Neural progenitor cell (in vitro differentiated cells): ENCODE results near the gene CTSL. TPM values are rescaled to one million over a fixed set of nuclear protein-coding genes. Genes with fewer than 3 reads are reported as not detected.
"Not testable (repeated sequence)": the region's sequence is repeated elsewhere in the genome, so short reads cannot be mapped to it uniquely, and the experiment has no call there.

Experiments used
- DNase-seq: peaks from one replicate; pipeline ENCODE4 v3.0.0-alpha.2; 2016; ENCODE audit warnings: low spot score
- H2AFZ ChIP-seq: fragments of 200-600 bp; sonication (generic); replicated peaks from 2 replicates; pipeline ENCODE4 v1.6.1; 2016; ENCODE audit warnings: antibody characterized with exemption
- H3F3A ChIP-seq: fragments of 200-600 bp; sonication (generic); 2 replicates; pipeline ENCODE4 v1.6.1; 2016; ENCODE audit warnings: antibody characterized with exemption, low read depth
- H3K27ac ChIP-seq: fragments of 200-600 bp; sonication (generic); 2 replicates; pipeline ENCODE4 v1.5.1; 2016; ENCODE audit warnings: mild to moderate bottlenecking
- H3K27me3 ChIP-seq: fragments of 200-600 bp; sonication (generic); 2 replicates; pipeline ENCODE4 v1.6.1; 2016; ENCODE audit warnings: mild to moderate bottlenecking, moderate library complexity
- H3K36me3 ChIP-seq: fragments of 200-600 bp; sonication (generic); 2 replicates; pipeline ENCODE4 v1.5.1; 2016
- H3K4me1 ChIP-seq: fragments of 200-600 bp; sonication (generic); 2 replicates; pipeline ENCODE4 v1.6.1; 2016; ENCODE audit warnings: mixed run types
- H3K4me2 ChIP-seq: fragments of 200-600 bp; sonication (generic); 2 replicates; pipeline ENCODE4 v1.6.1; 2016
- H3K4me3 ChIP-seq: fragments of 200-600 bp; sonication (generic); 2 replicates; pipeline ENCODE4 v1.5.1; 2016
- H3K79me2 ChIP-seq: fragments of 200-600 bp; sonication (generic); 2 replicates; pipeline ENCODE4 v1.6.1; 2016; ENCODE audit warnings: low read depth
- H3K9ac ChIP-seq: fragments of 200-600 bp; sonication (generic); 2 replicates; pipeline ENCODE4 v1.6.1; 2016
- H3K9me3 ChIP-seq: fragments of 200-600 bp; sonication (generic); 2 replicates; pipeline ENCODE4 v1.5.1; 2016; ENCODE audit warnings: low read depth
- H4K20me1 ChIP-seq: fragments of 200-600 bp; sonication (generic); 2 replicates; pipeline ENCODE4 v1.6.1; 2016; ENCODE audit warnings: low read depth
- H3K27ac Mint-ChIP-seq: 3 replicates; pipeline ENCODE4 v1.8.0; 2021; ENCODE audit warnings: mixed read lengths
- H3K27me3 Mint-ChIP-seq: 2 replicates; pipeline ENCODE4 v1.8.0; 2022; ENCODE audit warnings: low read depth, mild to moderate bottlenecking, inconsistent platforms, moderate library complexity, mixed read lengths; ENCODE audit not compliant: insufficient read depth
- H3K36me3 Mint-ChIP-seq: 3 replicates; pipeline ENCODE4 v1.8.0; 2021; ENCODE audit warnings: mixed read lengths
- H3K4me1 Mint-ChIP-seq: 3 replicates; pipeline ENCODE4 v1.8.0; 2021; ENCODE audit warnings: mixed read lengths
- H3K4me3 Mint-ChIP-seq: 3 replicates; pipeline ENCODE4 v1.8.0; 2021; ENCODE audit warnings: mild to moderate bottlenecking, moderate library complexity, mixed read lengths
- H3K9me3 Mint-ChIP-seq: 3 replicates; pipeline ENCODE4 v1.8.0; 2020; ENCODE audit warnings: mixed read lengths
- CTCF ChIP-seq: fragments of 200-600 bp; sonication (generic); IDR thresholded peaks from 2 replicates; pipeline ENCODE4 v1.5.1; 2017; ENCODE audit warnings: antibody characterized with exemption, mild to moderate bottlenecking
- EZH2 ChIP-seq: fragments of 200-600 bp; sonication (generic); IDR thresholded peaks from 2 replicates; pipeline ENCODE4 v1.6.1; 2017; ENCODE audit warnings: antibody characterized with exemption, mild to moderate bottlenecking, moderate library complexity
- EZH2phosphoT487 ChIP-seq: fragments of 200-600 bp; sonication (generic); IDR thresholded peaks from 2 replicates; pipeline ENCODE4 v1.6.1; 2017; ENCODE audit warnings: antibody characterized with exemption
- total RNA-seq: library from RNA; depleted of rRNA; stranded (reverse); fragments of >200 nt; gene quantifications from 2 replicates; pipeline ENCODE4 v1.2.3, GENCODE V29; 2015; ENCODE audit warnings: low replicate concordance

Gene CTSL
- total RNA-seq, 1 donor from 2014 or later, result 35.9 TPM

- peaks cover 6% of the 10 kb centered on the region for H3K27me3 Mint-ChIP-seq
These were observed 27.4 kb downstream of the CTSL start for GRCh38 chr9:87753313-87753712.

GRCh38 chr9:87758330-87758729 is 32.4 kb downstream of the CTSL start:
- not testable (repeated sequence) for H3K4me1 Mint-ChIP-seq, H3F3A ChIP-seq, H4K20me1 ChIP-seq, H3K27ac Mint-ChIP-seq, H3K4me3 ChIP-seq, H2AFZ ChIP-seq, H3K27me3 ChIP-seq, H3K4me2 ChIP-seq, H3K9ac ChIP-seq, H3K9me3 ChIP-seq, H3K27me3 Mint-ChIP-seq, H3K27ac ChIP-seq, H3K4me3 Mint-ChIP-seq, DNase-seq, H3K36me3 Mint-ChIP-seq, H3K36me3 ChIP-seq, H3K4me1 ChIP-seq, H3K79me2 ChIP-seq
- peaks cover 11% of the 10 kb centered on the region for H3K9me3 Mint-ChIP-seq

More at GRCh38 chr9:87753313-87753712, 27.4 kb downstream of the CTSL start:
- Mint-ChIP-seq H3K4me1 (peaks cover 9% of the 10 kb centered on the region), H3K27ac (no peak overlapping the region), H3K4me3 (no peak overlapping the region), H3K9me3 (peaks cover 6% of the 10 kb centered on the region), H3K36me3 (no peaks in the 10 kb centered on the region)
- H3F3A ChIP-seq, result no peaks in the 10 kb centered on the region
- TF ChIP-seq EZH2 (no peak), CTCF (no peak), EZH2phosphoT487 (no peak)
- H3K79me2 ChIP-seq, result no peaks in the 10 kb centered on the region
- no peaks in the 10 kb centered on the region for H3K36me3 ChIP-seq
- H3K27ac ChIP-seq, result no peak overlapping the region
- no peak overlapping the region for H3K4me3 ChIP-seq
- no peaks in the 10 kb centered on the region for H3K27me3 ChIP-seq
- H4K20me1 ChIP-seq, result no peaks in the 10 kb centered on the region
- H3K4me1 ChIP-seq, result peaks cover 3% of the 10 kb centered on the region
- no peak for DNase-seq
- H2AFZ ChIP-seq, result no peak overlapping the region
- no peak overlapping the region for H3K4me2 ChIP-seq
- H3K9me3 ChIP-seq, result no peaks in the 10 kb centered on the region
- H3K9ac ChIP-seq, result no peak overlapping the region

DNA sequence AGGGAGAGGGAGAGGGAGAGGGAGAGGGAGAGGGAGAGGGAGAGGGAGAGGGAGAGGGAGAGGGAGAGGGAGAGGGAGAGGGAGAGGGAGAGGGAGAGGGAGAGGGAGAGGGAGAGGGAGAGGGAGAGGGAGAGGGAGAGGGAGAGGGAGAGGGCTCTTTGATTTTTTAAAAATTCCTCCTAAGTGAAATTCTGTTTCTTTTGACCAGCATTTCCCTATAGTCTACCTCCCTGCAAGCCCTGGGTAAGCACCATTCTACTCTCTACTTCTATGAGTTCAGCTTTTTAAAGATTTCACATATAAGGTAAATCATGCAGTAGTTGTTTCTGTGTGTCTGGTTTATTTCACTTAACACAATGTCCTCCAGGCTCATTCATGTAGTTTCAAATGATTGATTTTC is 34.1 kb downstream of the CTSL start:
- not testable (repeated sequence) for H4K20me1 ChIP-seq, H3K27ac Mint-ChIP-seq, H3K4me3 Mint-ChIP-seq, DNase-seq, H3K27ac ChIP-seq, H2AFZ ChIP-seq, H3F3A ChIP-seq, H3K4me2 ChIP-seq, H3K4me3 ChIP-seq, H3K79me2 ChIP-seq, H3K27me3 ChIP-seq, H3K36me3 Mint-ChIP-seq, H3K9ac ChIP-seq, H3K9me3 ChIP-seq, H3K27me3 Mint-ChIP-seq, H3K36me3 ChIP-seq
- peaks cover 14% of the 10 kb centered on the region for H3K4me1 Mint-ChIP-seq
- peaks cover 12% of the 10 kb centered on the region for H3K4me1 ChIP-seq
- H3K9me3 Mint-ChIP-seq, result peaks cover 11% of the 10 kb centered on the region

GRCh38 chr9:87760529-87760928 is 34.6 kb downstream of the CTSL start:
- H3K36me3 Mint-ChIP-seq, result no peaks in the 10 kb centered on the region
- H3K27ac Mint-ChIP-seq, result no peak overlapping the region
- peaks cover 20% of the 10 kb centered on the region for H3K4me1 Mint-ChIP-seq
- H3K36me3 ChIP-seq, result no peaks in the 10 kb centered on the region
- H4K20me1 ChIP-seq, result no peaks in the 10 kb centered on the region
- no peaks in the 10 kb centered on the region for H3K9me3 ChIP-seq
- no peak overlapping the region for H2AFZ ChIP-seq
- H3K9me3 Mint-ChIP-seq, result peaks cover 11% of the 10 kb centered on the region
- no peak overlapping the region for H3K4me3 Mint-ChIP-seq
- H3K27me3 Mint-ChIP-seq, result peaks cover 7% of the 10 kb centered on the region
- H3K79me2 ChIP-seq, result no peaks in the 10 kb centered on the region
- no peaks in the 10 kb centered on the region for H3K27me3 ChIP-seq
- peaks cover 18% of the 10 kb centered on the region for H3K4me1 ChIP-seq
- H3K4me2 ChIP-seq, result no peak overlapping the region
- no peak overlapping the region for H3K4me3 ChIP-seq
- H3F3A ChIP-seq, result peaks cover 11% of the 10 kb centered on the region
- no peak for DNase-seq
- H3K9ac ChIP-seq, result no peak overlapping the region
- no peak overlapping the region for H3K27ac ChIP-seq
- no peak for TF ChIP-seq EZH2
- TF ChIP-seq EZH2phosphoT487, result no peak
- TF ChIP-seq CTCF, result no peak
